Body of pancreas (tissue), 4 donors: ENCODE measurements around the gene U2AF2. TPM values are rescaled to one million over a fixed set of nuclear protein-coding genes. Genes with fewer than 3 reads are reported as not detected.

ENCODE experiments used
- ATAC-seq: fragments of 150-250 bp; one replicate; pipeline ENCODE4 v1.9.1; 2016
- DNase-seq, 4 donors: peaks; one replicate each; pipeline ENCODE4 v3.0.0-alpha.2; 2019
- H3K27ac ChIP-seq, 4 donors: fragments of 200-600 bp; sonication (generic); 1 replicate in 3 of 4; 2 replicates in 1 of 4; pipeline versions ENCODE4 v1.5.1 to v1.6.1; 2016 to 2019; ENCODE audit warnings: mild to moderate bottlenecking in 1 of 4, mixed read lengths in 1 of 4, moderate library complexity in 1 of 4
- H3K27me3 ChIP-seq, 2 donors: fragments of 200-600 bp; sonication (generic); one replicate each; pipeline ENCODE4 v1.6.0; 2016; ENCODE audit warnings: mild to moderate bottlenecking in 1 of 2
- H3K36me3 ChIP-seq, 2 donors: fragments of 200-600 bp; sonication (generic); replicated peaks in 1 of 2; 2 replicates each; pipeline ENCODE4 v1.5.1; 2016; ENCODE audit warnings: low read depth in 2 of 2; ENCODE audit not compliant: insufficient read depth in 1 of 2
- H3K4me1 ChIP-seq: fragments of 200-600 bp; sonication (generic); one replicate; pipeline ENCODE4 v1.6.0; 2016
- H3K4me3 ChIP-seq, 2 donors: fragments of 200-600 bp; sonication (generic); 1 replicate in 1 of 2; 2 replicates in 1 of 2; pipeline ENCODE4 v1.5.1; 2016 to 2019
- H3K9me3 ChIP-seq, 3 donors: fragments of 200-600 bp; sonication (generic); 1 replicate in 2 of 3; 2 replicates in 1 of 3; pipeline ENCODE4 v1.5.1; 2016
- CTCF ChIP-seq, 7 experiments: fragments of 450-650 bp in 4 of 7; fragments of 200-600 bp in 3 of 7; sonication (generic) in 3 of 7; IDR thresholded peaks; one replicate each; pipeline ENCODE4 v1.5.1; 2016 to 2019; ENCODE audit warnings: antibody characterized with exemption in 7 of 7
- POLR2A ChIP-seq, 3 donors: fragments of 450-650 bp; IDR thresholded peaks; one replicate each; pipeline ENCODE4 v1.6.1; 2016; ENCODE audit warnings: antibody characterized with exemption in 3 of 3, mild to moderate bottlenecking in 2 of 3
- WGBS, 2 donors: methylation state at CpG; one replicate each; pipeline ENCODE4 v1.1.5; 2017; 5-methylcytosine and 5-hydroxymethylcytosine counted together
- intact Hi-C: fragments of 100-400 bp; cut with DNase I; formaldehyde crosslinking; loops from one replicate; pipeline ENCODE4 v1.15.1; 2023
- total RNA-seq, 2 donors: library from RNA; depleted of rRNA; stranded (reverse); fragments of >200 nt; gene quantifications; one replicate each; pipeline ENCODE4 v1.1.0, GENCODE V29; 2016

U2AF2 gene
- total RNA-seq, 2 donors from 2014 or later, result 53.4 to 106 TPM

- H3K27ac ChIP-seq, result peak within 1 kb of the TSS; percentile 34 to 79 (median 75)
- 0% methylated on average over 8 to 77 of the region's 87 CpGs for WGBS, 2 donors
- TF ChIP-seq POLR2A (IDR thresholded peaks at IDR 0.05), result peak in 1 of 3 donors; percentile 25
- TF ChIP-seq CTCF (IDR thresholded peaks at IDR 0.05), result peak in 1 of 7 experiments; percentile 4
- H3K4me1 ChIP-seq, result peaks cover 45% of the 10 kb centered on the region
- DNase-seq (peak; percentile 68 to 70 (median 69)), ATAC-seq (peak; percentile 68)
- intact Hi-C loops, result no loop called here
- no peaks in the 10 kb centered on the region for H3K9me3 ChIP-seq
- H3K27me3 ChIP-seq, result no peaks in the 10 kb centered on the region
- H3K36me3 ChIP-seq, result no peaks in the 10 kb centered on the region
- peak within 1 kb of the TSS; percentile 69 to 90 for H3K4me3 ChIP-seq
These were observed 6.9 kb upstream of the U2AF2 start, which contains the start of gene CCDC106 for GRCh38 chr19:55647732-55648584. TSS of gene CCDC106 (plus strand) at chr19:55648212. CDS start at chr19:55649047, 835 bp downstream.

- DNase-seq, result no peak
- WGBS, 2 donors, result 34 to 53% methylated on average over 24 to 25 of the region's 25 CpGs
- Histone ChIP-seq H3K4me1 (peaks cover 47% of the 10 kb centered on the region), H3K4me3 (peak overlapping the region; percentile 69 to 90), H3K27ac (peak overlapping the region; percentile 34 to 79 (median 75)), H3K27me3 (no peaks in the 10 kb centered on the region), H3K9me3 (no peaks in the 10 kb centered on the region), H3K36me3 (no peaks in the 10 kb centered on the region)
- no peak for ATAC-seq
- TF ChIP-seq POLR2A (IDR thresholded peaks at IDR 0.05), result no peak
- no peak for TF ChIP-seq CTCF (IDR thresholded peaks at IDR 0.05)
- intact Hi-C loops, result no loop called here
These were observed 6.1 kb upstream of the U2AF2 start for GRCh38 chr19:55648585-55649267.

GRCh38 chr19:55649268-55650125, 5.3 kb upstream of the U2AF2 start:
- peak overlapping the region in 2 of 4 donors; percentile 73 to 79 for H3K27ac ChIP-seq
- ATAC-seq (no peak), DNase-seq (no peak)
- intact Hi-C loops, result no loop called here
- 83% methylated on average over 4 to 17 of the region's 17 CpGs for WGBS, 2 donors
- no peak for TF ChIP-seq POLR2A (IDR thresholded peaks at IDR 0.05)
- no peak for TF ChIP-seq CTCF (IDR thresholded peaks at IDR 0.05)
- H3K4me1 ChIP-seq, result peaks cover 41% of the 10 kb centered on the region
- H3K36me3 ChIP-seq, result no peaks in the 10 kb centered on the region
- H3K27me3 ChIP-seq, result no peaks in the 10 kb centered on the region
- H3K9me3 ChIP-seq, result no peaks in the 10 kb centered on the region
- no peak overlapping the region for H3K4me3 ChIP-seq

GRCh38 chr19:55650126-55650557, 4.7 kb upstream of the U2AF2 start:
- Histone ChIP-seq H3K27ac (no peak overlapping the region), H3K4me1 (peaks cover 35% of the 10 kb centered on the region), H3K36me3 (no peaks in the 10 kb centered on the region), H3K4me3 (no peak overlapping the region), H3K9me3 (no peaks in the 10 kb centered on the region), H3K27me3 (no peaks in the 10 kb centered on the region)
- no peak for DNase-seq
- no peak for ATAC-seq
- TF ChIP-seq POLR2A (IDR thresholded peaks at IDR 0.05), result no peak
- TF ChIP-seq CTCF (IDR thresholded peaks at IDR 0.05), result no peak
- 88 to 89% methylated on average over 4 of the region's 4 CpGs for WGBS, 2 donors
- intact Hi-C loops, result no loop called here
